ENCODE measurements around the gene BBS9.
"Not testable (repeated sequence)": the region's sequence is repeated elsewhere in the genome, so short reads cannot be mapped to it uniquely, and the experiment has no call there.

Gene BBS9

DNA sequence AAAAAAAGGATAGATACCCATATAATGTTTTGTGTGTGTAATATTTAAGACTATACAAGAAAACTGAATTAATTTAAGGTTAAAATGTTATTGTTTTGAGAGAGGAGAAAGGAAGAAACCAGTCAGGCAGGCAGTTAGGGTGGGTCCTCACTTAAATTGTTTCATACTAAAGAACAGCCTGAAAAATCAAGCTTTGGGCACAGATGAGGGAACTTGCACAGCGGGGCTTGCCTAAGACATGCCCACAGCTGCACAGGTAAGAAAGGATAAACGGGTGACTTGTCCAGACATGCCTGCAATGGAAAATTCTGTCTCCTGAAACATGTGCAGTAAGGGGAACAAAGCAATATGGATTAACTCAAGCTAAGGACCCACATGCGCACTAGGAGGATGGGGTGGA lies 158.4 kb downstream of the BBS9 start:
- no peak for DNase-seq

- DNase-seq = no peak
These were observed 169.5 kb downstream of the BBS9 start for GRCh38 chr7:33298848-33299247.

- no peak for DNase-seq
These were observed 170.1 kb downstream of the BBS9 start for GRCh38 chr7:33299425-33299824.

DNA sequence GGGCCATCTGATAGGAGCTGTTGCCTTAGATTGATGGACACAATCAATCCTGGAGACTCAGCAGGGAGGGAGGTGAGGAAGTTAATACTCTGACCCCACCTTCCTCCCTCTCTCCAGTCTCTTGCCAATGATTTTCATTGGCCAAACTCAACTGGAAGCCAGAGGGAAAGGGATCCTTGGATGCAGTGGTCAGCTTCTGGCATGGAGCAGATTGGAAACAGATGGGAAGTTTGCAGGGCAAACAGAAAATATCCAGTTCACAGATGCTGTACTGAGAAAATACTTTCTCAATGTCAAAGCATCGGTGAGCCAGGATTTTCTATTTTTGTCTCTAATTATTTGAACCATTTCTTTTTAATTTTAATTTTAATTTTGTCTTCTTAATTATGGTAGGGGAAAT lies 170.8 kb downstream of the BBS9 start:
- no peak for DNase-seq

GRCh38 chr7:33300742-33301141 lies 171.4 kb downstream of the BBS9 start:
- no peak for DNase-seq

GRCh38 chr7:33303978-33304557 lies 174.7 kb downstream of the BBS9 start:
- DNase-seq = not testable (repeated sequence)

- DNase-seq = no peak
These were observed 177.8 kb downstream of the BBS9 start for GRCh38 chr7:33307205-33307604.

GRCh38 chr7:33310546-33310945 lies 181.2 kb downstream of the BBS9 start:
- no peak for DNase-seq

DNA sequence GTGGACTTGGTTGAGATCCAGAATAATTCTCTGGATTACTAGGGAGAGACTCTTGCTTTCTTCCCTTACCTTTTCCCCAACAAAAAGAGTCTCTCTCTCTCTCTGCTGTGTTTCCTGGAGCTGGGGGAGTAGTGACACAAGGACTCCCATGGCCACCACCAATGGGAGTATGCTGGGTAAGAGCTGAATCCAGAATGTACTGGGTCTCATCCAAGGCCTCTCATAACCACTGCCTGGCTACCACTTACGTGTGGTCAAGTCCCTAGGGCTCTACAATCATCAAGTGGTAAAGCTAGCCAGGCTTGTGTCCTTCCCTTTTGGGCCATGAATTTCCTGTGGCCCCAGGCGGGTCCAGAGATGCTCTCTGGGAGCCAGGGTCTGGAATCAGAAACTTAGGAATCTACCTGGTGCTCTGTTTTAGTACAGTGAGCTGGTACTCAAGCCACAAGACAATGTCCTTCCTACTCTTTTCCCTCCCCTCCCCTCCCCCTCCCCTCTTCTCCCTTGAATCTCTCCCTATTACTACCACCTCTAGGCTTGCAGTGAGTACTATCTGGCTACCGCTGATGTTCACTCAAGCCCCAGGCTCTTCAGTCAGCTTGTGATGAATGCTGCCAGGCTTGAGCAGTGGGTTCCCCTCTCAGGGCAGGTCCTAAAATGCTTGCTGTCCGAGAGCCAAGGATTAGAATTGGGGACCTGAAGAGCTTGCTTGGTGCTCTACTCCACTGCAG lies 196.6 kb downstream of the BBS9 start:
- no peak for DNase-seq

DNA sequence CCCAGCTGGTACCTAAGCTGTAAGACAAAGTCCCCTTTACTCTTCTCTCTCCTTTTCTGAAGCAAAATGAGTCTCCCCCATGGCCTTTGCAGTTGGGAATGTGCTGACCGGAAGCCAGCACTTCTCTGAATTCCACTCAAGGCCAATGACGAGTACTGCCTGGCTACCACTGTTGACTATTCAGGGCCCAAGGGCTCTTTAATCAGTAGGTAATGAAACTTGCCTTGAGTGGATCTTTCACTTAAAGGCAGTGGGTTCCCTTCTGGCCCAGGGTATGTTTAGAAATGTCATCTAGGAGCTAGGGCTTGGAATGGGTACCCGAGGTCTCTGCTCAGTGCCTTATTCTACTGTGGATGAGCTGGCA lies 197.1 kb downstream of the BBS9 start:
- no peak for DNase-seq

- no peak for DNase-seq
These were observed 198.1 kb downstream of the BBS9 start for GRCh38 chr7:33327427-33327826.

GRCh38 chr7:33334349-33334748 lies 205.0 kb downstream of the BBS9 start:
- no peak for DNase-seq

GRCh38 chr7:33336820-33337219 lies 207.5 kb downstream of the BBS9 start:
- DNase-seq = no peak

- DNase-seq = no peak
These were observed 209.9 kb downstream of the BBS9 start for GRCh38 chr7:33339074-33339790.

GRCh38 chr7:33346055-33346454 lies 216.7 kb downstream of the BBS9 start:
- no peak for DNase-seq

DNA sequence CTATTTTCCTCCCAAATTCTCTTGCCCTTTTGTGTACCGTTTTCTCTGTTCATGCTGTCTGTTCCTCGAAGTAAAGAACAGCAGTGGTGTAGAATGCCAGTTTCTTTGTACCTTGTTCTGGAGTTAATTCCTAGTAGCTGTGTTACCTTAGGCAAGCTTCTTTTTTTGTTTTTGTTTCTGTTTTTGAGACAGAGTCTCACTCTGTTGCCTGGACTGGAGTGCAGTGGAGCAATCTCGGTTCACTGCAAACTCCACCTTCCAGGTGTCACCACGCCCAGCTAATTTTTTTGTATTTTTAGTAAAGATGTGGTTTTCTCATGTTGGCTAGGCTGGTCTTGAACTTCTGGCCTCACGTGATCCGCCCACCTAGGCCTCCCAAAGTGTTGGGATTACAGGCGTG lies 221.2 kb downstream of the BBS9 start:
- no peak for DNase-seq

DNA sequence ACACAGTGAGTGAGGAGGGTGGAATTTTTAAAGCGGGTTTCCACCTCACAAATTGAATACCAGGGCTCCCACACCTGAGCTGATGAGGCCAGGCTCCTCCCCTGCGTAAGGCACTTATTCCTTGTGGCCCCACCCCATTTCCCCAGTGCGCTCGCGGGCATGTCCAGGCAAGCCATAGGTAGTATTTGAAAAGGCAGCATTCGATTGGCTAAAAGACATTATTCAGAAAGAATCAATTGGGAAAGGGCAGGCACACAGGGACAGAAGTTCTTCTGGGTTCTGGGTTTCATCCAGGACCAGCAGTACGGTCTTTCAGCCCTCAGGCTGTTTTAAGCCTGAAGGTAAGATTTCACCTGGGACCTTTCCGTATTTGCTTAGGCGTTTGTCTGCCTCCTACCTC lies 222.3 kb downstream of the BBS9 start:
- no peak for DNase-seq

- no peak for DNase-seq
These were observed 224.8 kb downstream of the BBS9 start for GRCh38 chr7:33354201-33354600.

- no peak for DNase-seq
These were observed 226.0 kb downstream of the BBS9 start for GRCh38 chr7:33355386-33355785.

DNA sequence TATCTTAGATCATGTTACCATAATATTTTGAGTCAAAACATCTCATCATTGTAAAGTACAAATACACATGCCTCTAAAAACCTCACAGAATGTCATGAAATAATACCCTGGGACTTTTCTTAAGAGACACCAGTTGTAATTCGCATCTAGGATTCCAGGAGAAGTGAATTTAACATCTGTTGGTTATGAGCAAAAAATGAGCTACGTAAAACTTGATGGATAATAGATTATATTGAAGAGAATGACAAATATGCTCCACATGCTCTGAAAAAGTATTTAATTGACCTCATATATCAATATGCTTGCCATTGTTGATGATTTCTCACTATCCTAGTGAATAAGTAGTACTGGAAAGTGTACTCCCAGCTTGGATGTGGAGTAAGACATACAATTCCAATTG lies 227.0 kb downstream of the BBS9 start:
- DNase-seq = no peak

DNA sequence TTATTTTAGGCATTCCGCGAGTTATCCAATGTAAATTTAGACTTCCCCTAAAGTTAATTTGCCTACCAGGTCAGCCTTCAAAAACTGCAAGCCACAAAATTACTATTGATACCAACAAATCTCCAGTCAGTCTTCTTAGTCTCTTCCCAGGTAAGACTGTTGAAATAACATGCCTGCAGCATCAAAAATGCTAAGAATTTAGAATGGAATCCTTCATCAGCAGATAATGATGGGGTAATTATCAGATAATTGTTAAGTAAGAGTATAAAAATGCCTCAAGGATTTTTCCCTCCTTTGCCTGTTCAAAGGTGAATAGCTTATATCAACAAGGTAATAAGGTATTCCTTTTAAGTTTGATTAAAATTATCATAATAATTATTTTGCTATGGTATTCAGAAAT lies 228.5 kb downstream of the BBS9 start:
- no peak for DNase-seq

GRCh38 chr7:33369888-33370287 lies 240.5 kb downstream of the BBS9 start:
- DNase-seq = no peak

DNA sequence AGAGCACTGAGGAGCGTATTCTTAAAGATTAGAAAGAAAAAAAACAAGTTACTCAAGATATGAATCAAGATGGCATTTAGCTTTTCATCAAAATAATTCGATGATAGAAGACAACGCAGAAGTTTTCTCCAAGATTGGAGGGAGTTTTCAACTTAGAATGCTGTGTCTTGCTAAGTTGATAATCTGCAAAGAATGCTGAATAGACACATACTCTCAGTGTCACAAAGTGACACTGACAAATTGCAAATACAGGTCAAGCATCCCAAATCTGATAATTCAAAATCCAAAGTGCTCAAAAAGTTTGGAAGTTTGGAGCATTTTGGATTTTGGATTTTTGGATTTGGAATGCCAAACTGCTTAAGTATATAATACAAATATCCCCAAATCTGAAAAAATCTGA lies 243.8 kb downstream of the BBS9 start:
- DNase-seq = no peak

GRCh38 chr7:33379891-33380525 lies 250.6 kb downstream of the BBS9 start:
- DNase-seq = no peak
